GM13977 (cell line): ENCODE measurements around the gene PDIA6.

ENCODE experiments used
- DNase-seq: peaks from one replicate; pipeline ENCODE4 v3.0.0; 2012; ENCODE audit warnings: low spot score
- in situ Hi-C: fragments of 300-500 bp; cut with MboI; formaldehyde crosslinking; loops from one replicate; pipeline ENCODE4 v1.12.0; 2022; ENCODE audit warnings: low sequenced_read_pairs, low pct_unique_long_range_greater_than_20kb, mixed read lengths, inconsistent platforms; ENCODE audit not compliant: unreplicated experiment
- TF ChIP-seq, protein P1 (sequence below): IDR thresholded peaks from 2 replicates; pipeline ENCODE4 v1.5.1; 2012; ENCODE audit warnings: mild to moderate bottlenecking, control low read depth; ENCODE audit not compliant: insufficient read depth; ENCODE audit errors: extremely low read depth, missing control alignments

Gene PDIA6

DNA sequence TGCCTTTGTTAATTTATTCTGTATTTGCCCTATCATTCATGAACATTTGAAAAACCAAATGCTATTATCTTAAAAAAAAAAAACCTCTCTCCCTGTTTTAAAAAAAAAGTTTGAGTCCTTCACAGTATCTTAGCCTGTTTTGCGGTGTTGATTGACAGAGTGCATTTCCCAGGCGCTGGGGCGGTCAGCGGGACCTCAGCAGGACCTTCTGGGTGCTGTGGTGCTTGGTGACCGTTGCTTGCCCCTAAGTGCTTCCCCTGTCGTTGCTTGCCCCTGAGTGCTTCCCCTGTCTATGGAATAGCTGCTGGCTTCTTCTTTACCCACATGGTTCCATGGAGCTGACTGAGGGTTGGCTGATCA lies 79.0 kb downstream of the PDIA6 start:
- in situ Hi-C loops = no loop called here
- TF ChIP-seq, protein P1, sequence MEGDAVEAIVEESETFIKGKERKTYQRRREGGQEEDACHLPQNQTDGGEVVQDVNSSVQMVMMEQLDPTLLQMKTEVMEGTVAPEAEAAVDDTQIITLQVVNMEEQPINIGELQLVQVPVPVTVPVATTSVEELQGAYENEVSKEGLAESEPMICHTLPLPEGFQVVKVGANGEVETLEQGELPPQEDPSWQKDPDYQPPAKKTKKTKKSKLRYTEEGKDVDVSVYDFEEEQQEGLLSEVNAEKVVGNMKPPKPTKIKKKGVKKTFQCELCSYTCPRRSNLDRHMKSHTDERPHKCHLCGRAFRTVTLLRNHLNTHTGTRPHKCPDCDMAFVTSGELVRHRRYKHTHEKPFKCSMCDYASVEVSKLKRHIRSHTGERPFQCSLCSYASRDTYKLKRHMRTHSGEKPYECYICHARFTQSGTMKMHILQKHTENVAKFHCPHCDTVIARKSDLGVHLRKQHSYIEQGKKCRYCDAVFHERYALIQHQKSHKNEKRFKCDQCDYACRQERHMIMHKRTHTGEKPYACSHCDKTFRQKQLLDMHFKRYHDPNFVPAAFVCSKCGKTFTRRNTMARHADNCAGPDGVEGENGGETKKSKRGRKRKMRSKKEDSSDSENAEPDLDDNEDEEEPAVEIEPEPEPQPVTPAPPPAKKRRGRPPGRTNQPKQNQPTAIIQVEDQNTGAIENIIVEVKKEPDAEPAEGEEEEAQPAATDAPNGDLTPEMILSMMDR = no peak
- no peak for DNase-seq
